Panc1 (cell line): ENCODE results near the gene FAM204A. TPM values are rescaled to one million over a fixed set of nuclear protein-coding genes. Genes with fewer than 3 reads are reported as not detected.

Experiments used
- ATAC-seq: fragments of 200-7000 bp; cut with Tn5 transposase; 2 replicates; pipeline ENCODE4 v1.9.1; 2020; ENCODE audit warnings: mild to moderate bottlenecking, moderate library complexity
- BruUV-seq: library from RNA; stranded (reverse); fragments of 400-500 nt; replicated peaks from 2 replicates; lab custom pipeline; 2021; lab: Mats Ljungman, UMichigan
- CTCF ChIA-PET: fragments of 300-600 bp; sonication (Branson Sonifier 250); formaldehyde crosslinking; loops from one replicate; lab custom pipeline; 2022; ENCODE audit warnings: antibody characterized with exemption; lab: Charles Lee
- POLR2A ChIA-PET: fragments of 300-600 bp; sonication (Branson Sonifier 250); formaldehyde crosslinking; loops from one replicate; lab custom pipeline; 2022; ENCODE audit warnings: antibody characterized with exemption; lab: Charles Lee
- DNase-seq: peaks from one replicate; pipeline ENCODE4 v3.0.0-alpha.2; 2010; ENCODE audit warnings: low read depth, low spot score
- H3K27ac ChIP-seq: 2 replicates; pipeline ENCODE4 v1.5.1; 2011; ENCODE audit warnings: mild to moderate bottlenecking, low read length, inconsistent platforms
- H3K27me3 ChIP-seq: fragments of 200-500 bp; sonication (Bioruptor generic); 2 replicates; pipeline ENCODE4 v1.6.0; 2014; ENCODE audit warnings: low read length, inconsistent platforms; ENCODE audit not compliant: control insufficient read depth, insufficient read depth
- H3K36me3 ChIP-seq: fragments of 200-500 bp; sonication (Bioruptor generic); 2 replicates; pipeline ENCODE4 v1.5.1; 2014; ENCODE audit warnings: inconsistent platforms, mild to moderate bottlenecking, low read length, moderate library complexity; ENCODE audit not compliant: control insufficient read depth, insufficient read depth
- H3K4me1 ChIP-seq: 2 replicates; pipeline ENCODE4 v1.5.1; 2011; ENCODE audit warnings: inconsistent platforms, mild to moderate bottlenecking, low read length, moderate library complexity; ENCODE audit not compliant: control insufficient read depth, insufficient read depth
- H3K4me3 ChIP-seq, 2 experiments: 2 replicates each; pipeline ENCODE4 v1.5.1; 2011 to 2012; ENCODE audit warnings: low read depth in 2 of 2, low read length in 2 of 2, mild to moderate bottlenecking in 2 of 2, inconsistent platforms in 1 of 2, moderate library complexity in 1 of 2
- H3K9me3 ChIP-seq: fragments of 200-500 bp; sonication (Bioruptor generic); 2 replicates; pipeline ENCODE4 v1.5.1; 2014; ENCODE audit warnings: low read depth, mild to moderate bottlenecking, inconsistent platforms, low read length, moderate library complexity; ENCODE audit not compliant: control insufficient read depth, insufficient read depth
- POLR2AphosphoS5 ChIP-seq: IDR thresholded peaks from 2 replicates; pipeline ENCODE4 v1.6.1; 2012; ENCODE audit warnings: mild to moderate bottlenecking, low read depth, low read length, moderate library complexity
- SIN3A ChIP-seq: IDR thresholded peaks from 2 replicates; pipeline ENCODE4 v1.6.1; 2012; ENCODE audit warnings: low read depth, mild to moderate bottlenecking, low read length, moderate library complexity, borderline replicate concordance; ENCODE audit not compliant: insufficient read depth
- TCF7L2 ChIP-seq: IDR thresholded peaks from 2 replicates; pipeline ENCODE4 v1.6.1; 2011; ENCODE audit warnings: mild to moderate bottlenecking, low read depth, low read length, inconsistent platforms
- in situ Hi-C: cut with HindIII; loops from 2 replicates; pipeline ENCODE4 v1.10.0; 2016; ENCODE audit warnings: low sequenced_read_pairs, low pct_unique_long_range_greater_than_20kb
- intact Hi-C: fragments of 100-400 bp; cut with micrococcal nuclease; formaldehyde crosslinking; loops from one replicate; pipeline ENCODE4 v1.10.0; 2022; ENCODE audit not compliant: unreplicated experiment
- total RNA-seq: library from RNA; stranded (reverse); gene quantifications from one replicate; pipeline ENCODE4 v1.2.1, GENCODE V29; 2021; ENCODE audit not compliant: unreplicated experiment
- TF ChIP-seq, protein P1 (sequence below): fragments of 450-650 bp; IDR thresholded peaks from 2 replicates; pipeline ENCODE4 v1.5.1; 2017; ENCODE audit warnings: mild to moderate bottlenecking
- TF ChIP-seq, protein P2 (sequence below), 2 experiments: IDR thresholded peaks; 2 replicates each; pipeline ENCODE4 v1.6.1; 2011 to 2012; ENCODE audit warnings: low read depth in 2 of 2, control low read depth in 1 of 2, low read length in 1 of 2, mild to moderate bottlenecking in 1 of 2, moderate library complexity in 1 of 2; ENCODE audit not compliant: insufficient read depth in 1 of 2

Gene FAM204A
- total RNA-seq, 1 experiment from 2014 or later = 69.1 TPM

DNA sequence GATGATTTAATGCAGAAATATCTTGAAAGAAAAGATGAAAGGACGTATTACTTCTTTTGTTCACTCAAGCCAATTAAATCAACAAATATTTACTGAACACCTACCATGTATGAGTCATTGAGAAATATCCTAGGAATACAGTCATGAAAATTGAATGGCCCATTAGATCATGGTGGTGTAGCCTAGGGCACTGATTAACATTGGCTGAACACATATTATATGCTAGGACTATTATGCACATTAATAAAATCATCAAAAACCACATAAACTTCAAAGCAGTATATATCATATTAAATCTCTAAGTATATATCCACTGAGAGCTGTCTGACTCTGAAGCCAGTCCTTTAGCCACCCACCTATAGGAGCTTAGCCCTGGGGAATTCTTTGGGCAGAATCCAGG, 41.8 kb downstream of the FAM204A start:
- Histone ChIP-seq H3K27me3 (no peaks in the 10 kb centered on the region), H3K4me3 (no peak overlapping the region), H3K4me1 (no peaks in the 10 kb centered on the region), H3K36me3 (no peaks in the 10 kb centered on the region), H3K9me3 (no peaks in the 10 kb centered on the region), H3K27ac (no peak overlapping the region)
- CTCF ChIA-PET = no interaction called here
- POLR2A ChIA-PET = no interaction called here
- ATAC-seq (no peak), DNase-seq (no peak)
- no peak for TF ChIP-seq SIN3A
- TF ChIP-seq TCF7L2 = no peak
- TF ChIP-seq, protein P1, sequence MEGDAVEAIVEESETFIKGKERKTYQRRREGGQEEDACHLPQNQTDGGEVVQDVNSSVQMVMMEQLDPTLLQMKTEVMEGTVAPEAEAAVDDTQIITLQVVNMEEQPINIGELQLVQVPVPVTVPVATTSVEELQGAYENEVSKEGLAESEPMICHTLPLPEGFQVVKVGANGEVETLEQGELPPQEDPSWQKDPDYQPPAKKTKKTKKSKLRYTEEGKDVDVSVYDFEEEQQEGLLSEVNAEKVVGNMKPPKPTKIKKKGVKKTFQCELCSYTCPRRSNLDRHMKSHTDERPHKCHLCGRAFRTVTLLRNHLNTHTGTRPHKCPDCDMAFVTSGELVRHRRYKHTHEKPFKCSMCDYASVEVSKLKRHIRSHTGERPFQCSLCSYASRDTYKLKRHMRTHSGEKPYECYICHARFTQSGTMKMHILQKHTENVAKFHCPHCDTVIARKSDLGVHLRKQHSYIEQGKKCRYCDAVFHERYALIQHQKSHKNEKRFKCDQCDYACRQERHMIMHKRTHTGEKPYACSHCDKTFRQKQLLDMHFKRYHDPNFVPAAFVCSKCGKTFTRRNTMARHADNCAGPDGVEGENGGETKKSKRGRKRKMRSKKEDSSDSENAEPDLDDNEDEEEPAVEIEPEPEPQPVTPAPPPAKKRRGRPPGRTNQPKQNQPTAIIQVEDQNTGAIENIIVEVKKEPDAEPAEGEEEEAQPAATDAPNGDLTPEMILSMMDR = no peak
- TF ChIP-seq POLR2AphosphoS5 = no peak
- TF ChIP-seq, protein P2, sequence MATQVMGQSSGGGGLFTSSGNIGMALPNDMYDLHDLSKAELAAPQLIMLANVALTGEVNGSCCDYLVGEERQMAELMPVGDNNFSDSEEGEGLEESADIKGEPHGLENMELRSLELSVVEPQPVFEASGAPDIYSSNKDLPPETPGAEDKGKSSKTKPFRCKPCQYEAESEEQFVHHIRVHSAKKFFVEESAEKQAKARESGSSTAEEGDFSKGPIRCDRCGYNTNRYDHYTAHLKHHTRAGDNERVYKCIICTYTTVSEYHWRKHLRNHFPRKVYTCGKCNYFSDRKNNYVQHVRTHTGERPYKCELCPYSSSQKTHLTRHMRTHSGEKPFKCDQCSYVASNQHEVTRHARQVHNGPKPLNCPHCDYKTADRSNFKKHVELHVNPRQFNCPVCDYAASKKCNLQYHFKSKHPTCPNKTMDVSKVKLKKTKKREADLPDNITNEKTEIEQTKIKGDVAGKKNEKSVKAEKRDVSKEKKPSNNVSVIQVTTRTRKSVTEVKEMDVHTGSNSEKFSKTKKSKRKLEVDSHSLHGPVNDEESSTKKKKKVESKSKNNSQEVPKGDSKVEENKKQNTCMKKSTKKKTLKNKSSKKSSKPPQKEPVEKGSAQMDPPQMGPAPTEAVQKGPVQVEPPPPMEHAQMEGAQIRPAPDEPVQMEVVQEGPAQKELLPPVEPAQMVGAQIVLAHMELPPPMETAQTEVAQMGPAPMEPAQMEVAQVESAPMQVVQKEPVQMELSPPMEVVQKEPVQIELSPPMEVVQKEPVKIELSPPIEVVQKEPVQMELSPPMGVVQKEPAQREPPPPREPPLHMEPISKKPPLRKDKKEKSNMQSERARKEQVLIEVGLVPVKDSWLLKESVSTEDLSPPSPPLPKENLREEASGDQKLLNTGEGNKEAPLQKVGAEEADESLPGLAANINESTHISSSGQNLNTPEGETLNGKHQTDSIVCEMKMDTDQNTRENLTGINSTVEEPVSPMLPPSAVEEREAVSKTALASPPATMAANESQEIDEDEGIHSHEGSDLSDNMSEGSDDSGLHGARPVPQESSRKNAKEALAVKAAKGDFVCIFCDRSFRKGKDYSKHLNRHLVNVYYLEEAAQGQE (IDR thresholded peaks at IDR 0.05; ENCODE audit: insufficient read depth in 1 of 2, low read depth in 2 of 2, low read length in 1 of 2) = no peak
- in situ Hi-C loops (no loop called here), intact Hi-C loops (no loop called here)
- no TSS peak for BruUV-seq

DNA sequence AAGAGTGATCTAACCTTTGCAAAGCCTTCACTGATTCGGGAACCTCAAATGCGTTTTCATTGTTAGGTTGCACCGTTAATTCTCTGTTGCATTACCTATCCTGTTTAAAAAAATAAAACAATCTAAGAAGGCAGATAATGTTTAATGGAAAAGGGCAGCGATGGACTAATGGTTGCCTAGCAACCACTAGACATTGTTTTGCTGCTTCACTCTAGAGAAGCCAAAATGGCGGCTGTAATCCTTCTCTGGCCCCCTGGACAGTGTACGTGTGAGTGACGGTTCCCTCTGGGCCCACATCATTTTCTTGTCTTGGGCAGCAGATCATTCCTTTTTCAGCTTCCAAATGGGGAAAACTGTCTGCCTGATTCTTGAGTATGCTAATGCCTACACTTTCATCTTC, 43.3 kb downstream of the FAM204A start:
- Histone ChIP-seq H3K27ac (no peak overlapping the region), H3K4me1 (no peaks in the 10 kb centered on the region), H3K9me3 (no peaks in the 10 kb centered on the region), H3K27me3 (no peaks in the 10 kb centered on the region), H3K4me3 (no peak overlapping the region), H3K36me3 (no peaks in the 10 kb centered on the region)
- CTCF ChIA-PET = no interaction called here
- no TSS peak for BruUV-seq
- intact Hi-C loops (no loop called here), in situ Hi-C loops (no loop called here)
- ATAC-seq (no peak), DNase-seq (no peak)
- POLR2A ChIA-PET = interaction anchor here (1.0 kb wide), 1 partner anchor 16 kb away, joined by 7 read pairs; no protein-coding TSS in a partner anchor
- TF ChIP-seq, protein P2 (IDR thresholded peaks at IDR 0.05; ENCODE audit: insufficient read depth in 1 of 2, low read depth in 2 of 2, low read length in 1 of 2) = no peak
- TF ChIP-seq SIN3A (no peak), TCF7L2 (no peak), POLR2AphosphoS5 (no peak)
- TF ChIP-seq, protein P1 = no peak
